ENCODE measurements around the gene CCL25. TPM values are rescaled to one million over a fixed set of nuclear protein-coding genes. Genes with fewer than 3 reads are reported as not detected.

Gene CCL25
- total and polyA plus RNA-seq, 2 of the 13 experiments (the other 11 are each of a cell fraction or from before 2014, with no cell fraction given): not detected

DNA sequence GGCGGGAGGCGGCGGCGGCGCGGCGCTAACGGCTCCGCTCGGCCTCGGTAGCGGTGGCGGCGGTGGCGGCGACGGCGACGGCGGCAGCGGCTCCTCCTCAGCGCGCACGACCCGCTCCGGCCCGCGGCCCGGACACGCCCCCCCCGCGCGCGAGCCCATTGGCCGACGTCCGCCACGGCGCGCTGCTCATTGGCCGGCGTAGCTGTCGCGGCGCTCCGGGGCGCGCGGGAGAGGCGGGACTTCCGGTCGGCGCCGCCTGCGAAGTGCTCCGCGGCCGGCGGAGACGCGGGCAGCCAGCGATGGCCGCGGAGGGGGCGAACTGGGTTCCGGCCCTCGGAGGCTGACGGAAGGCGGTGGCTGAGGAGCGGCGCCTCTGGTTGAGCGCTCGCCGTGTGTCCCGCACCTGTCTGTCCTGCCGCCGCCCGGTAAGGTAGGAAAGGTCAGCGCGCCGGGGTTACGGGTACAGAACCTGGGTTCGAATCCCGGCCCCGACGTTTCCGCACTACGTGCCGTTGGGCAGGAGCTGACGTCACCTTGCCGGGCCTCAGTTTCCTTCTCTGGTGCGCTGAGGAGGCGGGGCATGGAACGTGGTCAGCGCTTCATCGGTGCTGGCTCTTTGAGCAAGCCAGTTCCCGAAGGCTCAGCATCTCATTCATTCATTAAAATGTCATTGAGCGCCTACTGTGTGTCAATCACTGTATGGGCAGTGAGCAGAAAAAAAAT is 46.9 kb upstream of the CCL25 start, which contains the start of gene ELAVL1 (continued):
- TF ChIP-seq, protein P1, sequence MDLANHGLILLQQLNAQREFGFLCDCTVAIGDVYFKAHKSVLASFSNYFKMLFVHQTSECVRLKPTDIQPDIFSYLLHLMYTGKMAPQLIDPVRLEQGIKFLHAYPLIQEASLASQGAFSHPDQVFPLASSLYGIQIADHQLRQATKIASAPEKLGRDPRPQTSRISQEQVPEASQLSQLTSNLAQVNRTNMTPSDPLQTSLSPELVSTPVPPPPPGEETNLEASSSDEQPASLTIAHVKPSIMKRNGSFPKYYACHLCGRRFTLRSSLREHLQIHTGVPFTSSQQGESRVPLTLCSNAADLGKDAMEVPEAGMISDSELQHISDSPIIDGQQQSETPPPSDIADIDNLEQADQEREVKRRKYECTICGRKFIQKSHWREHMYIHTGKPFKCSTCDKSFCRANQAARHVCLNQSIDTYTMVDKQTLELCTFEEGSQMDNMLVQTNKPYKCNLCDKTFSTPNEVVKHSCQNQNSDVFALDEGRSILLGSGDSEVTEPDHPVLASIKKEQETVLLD (CRISPR knock-in tag; IDR thresholded peaks at IDR 0.05; ENCODE audit: low read depth): peak; percentile 95
- TF ChIP-seq ZNF652 (CRISPR knock-in tag; IDR thresholded peaks at IDR 0.05; ENCODE audit: borderline replicate concordance, low read depth) (no peak), FOXC1 (CRISPR knock-in tag; IDR thresholded peaks at IDR 0.05; ENCODE audit: borderline replicate concordance) (no peak), ZNF614 (CRISPR knock-in tag; IDR thresholded peaks at IDR 0.05; ENCODE audit: borderline replicate concordance) (no peak), IRX3 (CRISPR knock-in tag; IDR thresholded peaks at IDR 0.05; ENCODE audit: borderline replicate concordance, low read depth) (no peak), CREB1 (IDR thresholded peaks at IDR 0.05) (peak; percentile 87), CREB1 (CRISPR knock-in tag; IDR thresholded peaks at IDR 0.05) (no peak), MAZ (IDR thresholded peaks at IDR 0.05; ENCODE audit: borderline replicate concordance, low read depth, low read length) (no peak; the same call in 1 of the 2 replicates), MAZ (CRISPR knock-in tag; IDR thresholded peaks at IDR 0.05; ENCODE audit: low read depth) (peak; percentile 86), ZNF224 (CRISPR knock-in tag; IDR thresholded peaks at IDR 0.05) (0 out of 2 replicates have a peak, but pooled peaks have one; percentile 62), KMT2A (CRISPR knock-in tag; IDR thresholded peaks at IDR 0.05) (peak; percentile 76), ZNF550 (CRISPR knock-in tag; IDR thresholded peaks at IDR 0.05; ENCODE audit: borderline replicate concordance) (no peak), SAP130 (CRISPR knock-in tag; IDR thresholded peaks at IDR 0.05; ENCODE audit: low read depth) (peak; percentile 82), GTF3A (CRISPR knock-in tag; conservative IDR thresholded peaks at IDR 0.05) (peak; percentile 88; the same call in 1 of the 2 replicates), TRIM24 (CRISPR knock-in tag; IDR thresholded peaks at IDR 0.05) (no peak), ISL2 (CRISPR knock-in tag; IDR thresholded peaks at IDR 0.05) (no peak; the same call in 1 of the 2 replicates), MTA1 (CRISPR knock-in tag; IDR thresholded peaks at IDR 0.05; ENCODE audit: borderline replicate concordance) (peak; percentile 57; the same call in 1 of the 2 replicates), GPN1 (CRISPR knock-in tag; IDR thresholded peaks at IDR 0.05; ENCODE audit: borderline replicate concordance) (no peak), ZNF777 (CRISPR knock-in tag; IDR thresholded peaks at IDR 0.05) (peak; percentile 81), MATR3 (CRISPR knock-in tag; IDR thresholded peaks at IDR 0.05) (no peak)
- TF ChIP-seq, protein P2, sequence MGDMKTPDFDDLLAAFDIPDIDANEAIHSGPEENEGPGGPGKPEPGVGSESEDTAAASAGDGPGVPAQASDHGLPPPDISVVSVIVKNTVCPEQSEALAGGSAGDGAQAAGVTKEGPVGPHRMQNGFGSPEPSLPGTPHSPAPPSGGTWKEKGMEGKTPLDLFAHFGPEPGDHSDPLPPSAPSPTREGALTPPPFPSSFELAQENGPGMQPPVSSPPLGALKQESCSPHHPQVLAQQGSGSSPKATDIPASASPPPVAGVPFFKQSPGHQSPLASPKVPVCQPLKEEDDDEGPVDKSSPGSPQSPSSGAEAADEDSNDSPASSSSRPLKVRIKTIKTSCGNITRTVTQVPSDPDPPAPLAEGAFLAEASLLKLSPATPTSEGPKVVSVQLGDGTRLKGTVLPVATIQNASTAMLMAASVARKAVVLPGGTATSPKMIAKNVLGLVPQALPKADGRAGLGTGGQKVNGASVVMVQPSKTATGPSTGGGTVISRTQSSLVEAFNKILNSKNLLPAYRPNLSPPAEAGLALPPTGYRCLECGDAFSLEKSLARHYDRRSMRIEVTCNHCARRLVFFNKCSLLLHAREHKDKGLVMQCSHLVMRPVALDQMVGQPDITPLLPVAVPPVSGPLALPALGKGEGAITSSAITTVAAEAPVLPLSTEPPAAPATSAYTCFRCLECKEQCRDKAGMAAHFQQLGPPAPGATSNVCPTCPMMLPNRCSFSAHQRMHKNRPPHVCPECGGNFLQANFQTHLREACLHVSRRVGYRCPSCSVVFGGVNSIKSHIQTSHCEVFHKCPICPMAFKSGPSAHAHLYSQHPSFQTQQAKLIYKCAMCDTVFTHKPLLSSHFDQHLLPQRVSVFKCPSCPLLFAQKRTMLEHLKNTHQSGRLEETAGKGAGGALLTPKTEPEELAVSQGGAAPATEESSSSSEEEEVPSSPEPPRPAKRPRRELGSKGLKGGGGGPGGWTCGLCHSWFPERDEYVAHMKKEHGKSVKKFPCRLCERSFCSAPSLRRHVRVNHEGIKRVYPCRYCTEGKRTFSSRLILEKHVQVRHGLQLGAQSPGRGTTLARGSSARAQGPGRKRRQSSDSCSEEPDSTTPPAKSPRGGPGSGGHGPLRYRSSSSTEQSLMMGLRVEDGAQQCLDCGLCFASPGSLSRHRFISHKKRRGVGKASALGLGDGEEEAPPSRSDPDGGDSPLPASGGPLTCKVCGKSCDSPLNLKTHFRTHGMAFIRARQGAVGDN (CRISPR knock-in tag; IDR thresholded peaks at IDR 0.05): peak; percentile 74
- TF ChIP-seq, protein P3, sequence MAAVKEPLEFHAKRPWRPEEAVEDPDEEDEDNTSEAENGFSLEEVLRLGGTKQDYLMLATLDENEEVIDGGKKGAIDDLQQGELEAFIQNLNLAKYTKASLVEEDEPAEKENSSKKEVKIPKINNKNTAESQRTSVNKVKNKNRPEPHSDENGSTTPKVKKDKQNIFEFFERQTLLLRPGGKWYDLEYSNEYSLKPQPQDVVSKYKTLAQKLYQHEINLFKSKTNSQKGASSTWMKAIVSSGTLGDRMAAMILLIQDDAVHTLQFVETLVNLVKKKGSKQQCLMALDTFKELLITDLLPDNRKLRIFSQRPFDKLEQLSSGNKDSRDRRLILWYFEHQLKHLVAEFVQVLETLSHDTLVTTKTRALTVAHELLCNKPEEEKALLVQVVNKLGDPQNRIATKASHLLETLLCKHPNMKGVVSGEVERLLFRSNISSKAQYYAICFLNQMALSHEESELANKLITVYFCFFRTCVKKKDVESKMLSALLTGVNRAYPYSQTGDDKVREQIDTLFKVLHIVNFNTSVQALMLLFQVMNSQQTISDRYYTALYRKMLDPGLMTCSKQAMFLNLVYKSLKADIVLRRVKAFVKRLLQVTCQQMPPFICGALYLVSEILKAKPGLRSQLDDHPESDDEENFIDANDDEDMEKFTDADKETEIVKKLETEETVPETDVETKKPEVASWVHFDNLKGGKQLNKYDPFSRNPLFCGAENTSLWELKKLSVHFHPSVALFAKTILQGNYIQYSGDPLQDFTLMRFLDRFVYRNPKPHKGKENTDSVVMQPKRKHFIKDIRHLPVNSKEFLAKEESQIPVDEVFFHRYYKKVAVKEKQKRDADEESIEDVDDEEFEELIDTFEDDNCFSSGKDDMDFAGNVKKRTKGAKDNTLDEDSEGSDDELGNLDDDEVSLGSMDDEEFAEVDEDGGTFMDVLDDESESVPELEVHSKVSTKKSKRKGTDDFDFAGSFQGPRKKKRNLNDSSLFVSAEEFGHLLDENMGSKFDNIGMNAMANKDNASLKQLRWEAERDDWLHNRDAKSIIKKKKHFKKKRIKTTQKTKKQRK (IDR thresholded peaks at IDR 0.05; ENCODE audit: low read length): no peak

Measured in HepG2 (cell line).